HG03432 (cell line): ENCODE measurements around the gene FN3K.

Experiments
- ATAC-seq: cut with Tn5 transposase; IDR thresholded peaks from one replicate; pipeline ENCODE4 v1.9.1; 2021; ENCODE audit warnings: mild to moderate bottlenecking, moderate library complexity; ENCODE audit not compliant: unreplicated experiment

FN3K gene

GRCh38 chr17:82793974-82794630 is 58.7 kb downstream of the FN3K start:
- ATAC-seq: no peak

GRCh38 chr17:82794781-82795482 is 59.5 kb downstream of the FN3K start:
- no peak for ATAC-seq

GRCh38 chr17:82795615-82796014 is 60.2 kb downstream of the FN3K start:
- no peak for ATAC-seq

GRCh38 chr17:82797061-82797460 is 61.6 kb downstream of the FN3K start:
- ATAC-seq: no peak

GRCh38 chr17:82798752-82799151 is 63.3 kb downstream of the FN3K start:
- no peak for ATAC-seq

- ATAC-seq: no peak
Measured at GRCh38 chr17:82799591-82799990, 64.2 kb downstream of the FN3K start.
